ENCODE results near the gene SPEM2.
A peak's percentile ranks its signal among the peaks of the same experiment; 100 is the strongest.

SPEM2 gene

DNA sequence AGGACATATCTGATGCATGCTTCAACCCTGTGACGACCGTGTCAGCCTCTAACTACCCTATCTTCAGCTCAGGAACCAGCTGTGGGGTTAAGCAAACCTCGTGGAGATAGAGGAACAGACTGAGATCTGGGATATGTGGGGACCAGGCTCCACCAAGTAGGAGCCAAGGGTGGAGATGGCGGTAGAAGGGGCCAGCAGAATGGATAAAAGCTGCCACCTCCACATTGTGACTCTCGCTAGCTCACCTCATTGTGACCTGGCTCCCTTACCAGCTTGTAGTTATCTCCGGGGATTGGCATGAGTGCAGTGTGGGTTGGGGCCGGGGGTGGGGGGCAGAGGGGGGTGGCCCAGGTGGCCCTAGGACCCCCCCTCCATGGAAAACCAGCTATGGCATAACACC lies at the start of gene SPEM2:
SPEM2 (plus strand) TSS at position 301 of the 400 bp plus-strand sequence; CDS start at position 374, 73 bp downstream.
- no peak for DNase-seq

DNA sequence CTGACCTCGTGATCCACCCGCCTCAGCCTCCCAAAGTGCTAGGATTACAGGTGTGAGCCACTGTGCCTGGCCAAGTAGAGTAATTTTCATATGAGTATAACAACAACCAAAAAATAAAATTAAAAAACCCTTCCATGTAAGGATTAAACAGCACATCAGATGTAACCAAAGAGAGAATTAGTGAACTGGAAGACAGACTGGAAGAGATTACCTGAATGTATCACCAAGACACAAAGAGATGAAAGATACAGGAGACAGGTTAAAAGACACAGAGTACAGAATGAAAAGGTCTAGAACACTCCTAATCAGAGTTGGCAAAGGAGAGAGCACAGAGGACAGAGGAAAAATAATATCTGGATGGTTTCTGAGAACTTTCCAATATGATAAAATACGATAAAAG lies 46.3 kb upstream of the SPEM2 start:
- DNase-seq = no peak

DNA sequence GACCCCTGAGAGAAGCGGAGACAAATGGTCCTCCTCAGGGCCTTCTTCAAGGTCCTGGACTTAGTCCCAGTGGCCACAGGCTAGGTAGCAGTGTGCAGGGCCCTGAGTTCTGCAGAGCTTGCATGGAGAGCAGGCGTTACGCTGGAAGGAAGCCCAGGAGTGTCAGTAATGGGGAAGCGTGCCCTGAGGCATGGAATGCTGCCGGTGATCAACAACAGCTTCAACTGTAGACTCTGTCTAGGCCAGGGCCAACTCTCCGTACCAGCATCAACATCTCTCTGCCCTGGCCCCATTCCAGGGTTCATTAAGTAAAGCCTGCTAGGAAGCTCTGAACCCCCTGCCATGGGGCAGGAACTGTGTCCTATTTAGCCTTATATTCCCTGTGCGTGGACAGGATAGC lies 45.1 kb upstream of the SPEM2 start:
- peak; percentile 43 for DNase-seq

DNA sequence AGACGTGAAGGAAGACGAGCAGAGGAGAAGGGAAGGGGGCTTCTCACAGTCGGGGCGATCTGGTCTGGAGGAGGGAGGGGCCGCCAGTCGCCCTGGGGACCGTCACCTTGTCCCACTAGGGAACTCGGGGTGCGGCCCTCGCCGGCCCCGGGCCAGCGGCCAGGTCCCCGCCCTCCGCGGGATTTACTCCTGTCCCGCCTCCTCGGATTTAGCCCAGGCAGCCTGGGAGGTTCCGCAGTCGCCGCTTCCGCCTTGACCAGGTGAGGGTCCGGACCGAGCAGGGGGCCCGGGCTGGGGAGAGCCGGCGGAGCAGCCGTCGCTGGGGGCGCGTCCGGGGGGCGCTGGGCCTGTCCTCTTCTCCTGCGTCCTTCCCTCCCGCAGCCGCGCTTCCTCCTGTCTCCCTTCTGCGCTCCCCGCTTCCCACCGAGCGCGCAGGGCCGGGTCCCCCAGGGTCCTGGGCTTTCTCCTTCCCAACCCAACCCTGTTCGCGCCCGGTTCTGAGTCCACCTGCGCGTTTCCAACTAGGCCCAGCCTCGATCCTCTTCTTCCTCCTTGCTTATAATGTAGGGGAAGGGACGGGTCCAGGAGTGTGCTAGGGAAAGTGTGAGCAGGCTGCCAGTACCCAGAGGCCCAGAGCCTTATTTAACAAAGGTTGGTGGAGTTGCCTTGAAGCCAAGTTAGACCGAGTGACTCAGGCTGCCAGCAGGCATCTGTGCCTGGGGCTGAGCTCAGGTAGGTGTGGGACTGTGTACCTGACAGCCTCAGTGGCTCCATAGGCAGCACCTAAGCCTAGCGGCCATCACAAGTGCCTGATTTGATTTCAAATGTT lies 44.3 kb upstream of the SPEM2 start, which contains the start of gene TNK1:
TNK1 (plus strand) TSS at position 235 of the 829 bp plus-strand sequence. CDS start 1,838 bp downstream, outside the sequence.
- no peak for DNase-seq

DNA sequence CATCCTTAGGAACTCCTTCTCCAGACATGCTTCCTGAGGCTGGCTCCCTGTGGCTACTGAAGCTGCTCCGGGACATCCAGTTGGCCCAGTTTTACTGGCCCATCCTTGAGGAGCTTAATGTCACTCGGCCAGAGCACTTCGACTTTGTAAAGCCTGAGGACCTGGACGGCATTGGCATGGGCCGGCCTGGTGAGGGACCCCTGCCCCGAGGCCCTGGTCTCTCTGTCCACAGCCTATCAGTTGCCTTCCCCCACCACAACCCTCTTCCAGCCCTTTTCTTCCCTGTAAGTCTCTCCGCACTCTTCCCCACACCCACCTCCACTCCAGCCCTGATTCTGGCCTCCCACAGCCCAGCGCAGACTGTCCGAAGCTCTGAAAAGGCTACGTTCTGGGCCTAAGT lies 42.5 kb upstream of the SPEM2 start:
- no peak for DNase-seq

DNA sequence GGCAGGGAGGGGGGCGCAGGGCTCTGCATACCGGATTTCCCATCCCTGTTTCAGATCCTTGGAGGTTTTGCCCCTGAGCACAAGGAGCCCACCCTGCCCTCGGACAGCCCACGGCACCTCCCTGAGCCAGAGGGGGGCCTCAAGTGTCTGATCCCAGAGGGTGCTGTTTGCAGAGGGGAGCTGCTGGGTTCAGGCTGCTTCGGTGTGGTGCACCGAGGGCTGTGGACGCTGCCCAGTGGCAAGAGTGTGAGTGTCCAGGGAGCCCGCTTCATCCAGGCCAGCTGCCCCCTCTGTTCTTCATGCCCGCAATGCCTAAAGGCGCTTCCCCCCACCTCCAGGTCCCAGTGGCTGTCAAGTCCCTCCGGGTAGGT lies 42.1 kb upstream of the SPEM2 start:
- no peak for DNase-seq

DNA sequence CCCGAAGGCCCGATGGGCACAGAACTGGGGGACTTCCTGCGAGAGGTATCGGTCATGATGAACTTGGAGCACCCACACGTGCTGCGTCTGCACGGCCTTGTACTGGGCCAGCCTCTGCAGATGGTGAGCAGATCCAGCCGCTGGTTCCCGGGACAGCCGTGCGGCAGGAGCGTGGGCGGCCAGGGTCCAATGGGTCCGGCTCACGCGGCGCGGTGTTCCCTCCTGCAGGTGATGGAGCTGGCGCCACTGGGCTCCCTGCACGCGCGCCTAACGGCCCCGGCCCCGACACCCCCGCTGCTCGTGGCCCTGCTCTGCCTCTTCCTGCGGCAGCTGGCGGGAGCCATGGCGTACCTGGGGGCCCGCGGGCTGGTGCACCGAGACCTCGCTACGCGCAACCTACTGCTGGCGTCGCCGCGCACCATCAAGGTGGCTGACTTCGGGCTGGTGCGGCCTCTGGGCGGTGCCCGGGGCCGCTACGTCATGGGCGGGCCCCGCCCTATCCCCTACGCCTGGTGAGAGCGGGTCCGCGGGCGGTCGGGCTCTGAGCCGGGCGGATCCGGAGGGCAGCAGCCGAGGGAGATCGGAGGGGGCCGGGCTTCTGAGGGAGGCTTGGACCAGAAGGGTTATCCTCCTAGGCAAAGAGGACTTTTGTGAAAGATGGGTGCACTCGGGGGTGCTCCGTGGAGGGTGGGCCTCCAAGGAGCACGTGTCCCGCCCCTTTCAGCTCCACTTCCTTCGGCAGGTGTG lies 41.5 kb upstream of the SPEM2 start:
- peak; percentile 87 for DNase-seq

DNA sequence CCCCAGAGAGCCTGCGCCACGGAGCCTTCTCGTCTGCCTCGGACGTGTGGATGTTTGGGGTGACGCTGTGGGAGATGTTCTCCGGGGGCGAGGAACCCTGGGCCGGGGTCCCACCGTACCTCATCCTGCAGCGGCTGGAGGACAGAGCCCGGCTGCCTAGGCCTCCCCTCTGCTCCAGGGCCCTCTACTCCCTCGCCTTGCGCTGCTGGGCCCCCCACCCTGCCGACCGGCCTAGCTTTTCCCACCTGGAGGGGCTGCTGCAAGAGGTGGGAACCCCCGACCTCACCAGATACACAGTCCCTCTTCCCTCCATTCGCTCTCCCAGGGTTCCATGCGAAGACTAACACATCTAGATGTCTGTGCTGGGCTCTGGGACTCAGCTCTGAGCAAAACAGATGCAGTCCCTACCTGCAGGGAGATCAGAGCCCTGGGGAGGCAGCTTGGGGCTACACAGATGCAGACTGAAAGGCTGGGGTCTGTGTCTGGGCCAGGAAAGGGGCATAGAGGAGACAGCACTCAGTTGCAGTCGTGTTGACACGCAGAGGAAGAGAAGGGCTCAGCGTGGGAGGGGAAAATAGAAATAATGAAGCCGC lies 40.8 kb upstream of the SPEM2 start:
- peak; percentile 37 for DNase-seq

DNA sequence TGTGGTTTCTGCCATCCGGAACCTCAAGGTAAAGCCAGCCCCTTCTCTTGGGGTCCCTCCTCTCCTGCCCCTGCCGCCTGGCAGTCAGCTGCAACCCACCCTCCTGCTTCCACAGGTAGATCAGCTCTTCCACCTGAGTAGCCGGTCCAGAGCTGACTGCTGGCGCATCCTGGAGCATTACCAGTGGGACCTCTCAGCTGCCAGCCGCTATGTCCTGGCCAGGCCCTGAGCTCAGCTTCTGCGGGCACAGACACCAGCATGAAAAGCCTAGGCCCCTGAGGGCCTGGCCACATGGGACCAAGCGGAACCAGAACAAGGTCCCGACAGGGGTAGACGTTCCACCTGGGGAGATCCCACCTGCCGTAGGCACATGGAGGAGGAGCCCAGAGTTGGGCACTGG lies 36.6 kb upstream of the SPEM2 start:
- DNase-seq = no peak

DNA sequence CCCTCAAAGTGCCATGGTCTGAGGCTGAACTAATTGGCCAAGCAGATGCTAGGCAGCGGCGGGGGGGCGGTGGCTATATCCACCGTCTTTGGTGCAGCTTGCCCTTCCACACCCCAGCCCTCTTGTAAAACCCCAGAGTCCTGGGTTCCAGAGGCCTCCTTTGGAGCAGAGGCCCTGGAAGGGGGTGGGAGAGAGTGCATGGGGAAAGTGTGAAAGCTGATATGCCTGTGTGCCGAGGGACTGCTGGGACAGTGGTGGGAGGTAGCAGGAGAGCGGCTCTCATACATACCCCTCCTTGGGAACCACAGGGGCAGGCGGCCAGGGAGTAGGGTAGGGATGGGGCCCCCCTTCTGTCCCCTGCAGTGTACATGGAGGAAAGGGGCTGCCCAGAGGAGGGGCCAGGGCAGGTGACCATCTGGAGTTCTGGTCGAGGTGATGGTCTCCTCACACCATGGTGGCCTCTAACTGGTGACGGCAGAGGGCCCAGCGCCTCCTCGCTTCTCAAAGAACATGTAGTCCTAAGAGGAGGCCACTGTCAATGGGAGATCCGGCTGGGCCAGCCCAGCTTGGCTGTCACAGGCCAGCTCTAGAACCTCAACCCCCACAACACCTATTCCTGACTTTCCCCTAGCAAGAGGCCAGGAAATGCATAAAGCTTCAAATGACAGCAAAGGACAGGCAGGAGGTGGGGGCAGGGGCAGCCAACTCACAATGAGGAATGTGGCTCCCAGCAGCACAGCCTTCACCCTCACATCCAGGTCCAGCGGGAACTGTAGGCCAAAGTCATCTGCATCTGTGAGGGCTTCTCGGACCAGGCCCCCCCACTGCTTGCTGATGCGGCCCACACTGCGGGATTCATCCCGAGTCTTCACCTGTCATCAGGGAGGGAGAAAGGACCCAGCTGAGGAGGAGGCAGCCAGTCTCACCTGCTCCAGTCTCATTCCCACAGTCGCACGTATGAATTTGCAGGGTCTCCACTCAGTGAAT lies 35.2 kb upstream of the SPEM2 start:
- no peak for DNase-seq

DNA sequence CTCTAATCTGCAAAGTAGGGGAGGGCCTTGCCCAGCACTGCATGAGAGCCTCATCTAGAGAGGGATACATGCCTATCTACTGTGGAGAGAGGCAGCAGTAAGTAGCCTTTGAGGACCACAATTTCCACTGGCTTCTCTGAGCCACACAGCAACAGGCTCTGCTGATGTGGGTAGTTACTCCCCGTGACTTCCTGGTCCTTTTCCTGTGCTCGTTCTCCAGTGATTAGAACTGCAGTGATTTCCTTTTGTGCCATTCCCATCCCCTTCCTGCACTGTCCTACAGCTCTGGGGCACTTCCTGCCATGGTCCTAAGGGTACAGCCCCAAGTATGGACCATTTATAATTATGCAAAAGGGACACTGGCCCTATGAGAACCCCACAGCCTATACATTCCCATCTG lies 34.1 kb upstream of the SPEM2 start:
- no peak for DNase-seq

DNA sequence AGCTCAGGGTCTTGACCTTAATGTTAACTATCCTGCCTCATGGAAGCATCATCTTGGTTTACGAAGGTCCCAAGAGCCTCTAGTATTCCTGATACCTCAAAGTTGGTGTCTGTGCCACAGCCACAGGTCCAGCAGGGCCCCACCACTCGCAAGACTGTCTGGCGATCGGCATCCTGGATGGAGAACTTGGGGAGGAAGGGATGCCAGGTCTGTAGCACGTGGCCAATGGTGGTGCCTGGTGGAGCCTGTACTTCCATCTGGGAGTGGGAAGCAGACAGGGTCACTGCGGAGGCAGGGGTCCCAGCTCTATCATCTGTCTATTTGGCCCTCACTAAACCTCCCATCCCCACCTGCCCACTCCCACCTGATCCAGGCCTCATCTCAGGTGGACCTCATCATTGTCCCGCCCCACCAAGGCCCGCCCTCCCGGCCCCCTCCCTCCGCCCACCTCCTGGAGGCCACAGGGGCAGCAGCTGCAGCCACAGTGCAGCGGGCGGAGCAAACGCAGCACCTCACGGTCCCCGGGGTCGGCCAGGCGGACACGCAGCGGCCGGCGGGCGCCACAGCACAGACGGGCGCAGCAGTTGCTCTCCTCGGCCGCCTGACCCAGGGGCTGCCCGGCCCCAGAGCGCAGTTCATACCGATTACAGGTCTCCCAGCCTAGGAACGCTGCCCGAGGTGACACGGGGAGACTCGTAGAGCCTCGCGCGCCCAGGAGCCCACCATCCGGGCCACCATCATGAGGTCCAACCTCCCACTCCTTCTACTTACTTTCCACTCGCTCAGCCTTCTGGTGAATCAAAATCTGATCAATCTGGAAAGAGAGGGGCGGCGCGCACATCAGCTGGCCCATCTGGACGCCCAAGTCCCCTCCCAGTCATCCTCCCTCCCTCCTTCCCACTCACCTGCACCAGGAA lies 32.5 kb upstream of the SPEM2 start:
- DNase-seq = peak; percentile 54

DNA sequence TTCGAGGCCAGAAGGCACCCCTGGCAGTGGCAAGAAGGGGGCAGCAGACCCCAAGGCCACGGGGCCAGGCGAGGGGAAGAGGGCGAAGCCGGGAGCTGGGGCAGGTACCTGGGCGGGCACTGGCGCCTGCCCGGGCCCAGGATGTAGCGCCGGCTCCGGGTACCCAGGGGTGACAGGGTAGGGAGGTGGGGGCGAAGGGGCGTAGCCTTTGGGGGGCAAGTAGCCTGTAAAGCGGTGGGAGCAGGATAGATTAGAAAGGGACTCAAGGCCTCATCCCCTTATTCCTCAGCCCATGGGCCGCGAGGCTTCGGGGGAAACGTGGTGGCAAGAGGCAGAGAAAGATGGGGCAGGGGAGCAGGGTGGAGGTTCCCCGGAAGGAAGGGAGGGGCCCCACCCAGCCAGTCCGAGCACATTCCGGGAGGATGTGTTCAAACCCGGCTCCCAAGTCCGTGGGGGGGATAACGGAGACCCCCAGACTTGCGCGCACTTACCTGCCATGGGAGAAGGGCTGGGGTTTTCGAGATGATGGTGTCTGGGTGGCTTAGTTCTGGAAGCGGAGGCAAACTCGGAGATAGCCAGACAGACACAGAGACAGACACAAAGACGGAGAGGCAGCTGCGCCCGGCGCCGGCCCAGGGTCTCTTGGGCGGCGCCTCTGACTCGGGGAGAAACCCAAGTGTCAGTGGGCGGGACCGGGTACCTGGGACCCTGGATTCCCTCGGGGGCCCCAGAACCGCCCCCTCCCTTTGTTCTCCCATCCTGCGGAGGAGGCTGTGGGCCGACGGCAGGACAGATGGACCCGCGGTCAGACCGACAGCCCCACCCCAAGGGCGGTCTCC lies 31.6 kb upstream of the SPEM2 start:
- DNase-seq = no peak

DNA sequence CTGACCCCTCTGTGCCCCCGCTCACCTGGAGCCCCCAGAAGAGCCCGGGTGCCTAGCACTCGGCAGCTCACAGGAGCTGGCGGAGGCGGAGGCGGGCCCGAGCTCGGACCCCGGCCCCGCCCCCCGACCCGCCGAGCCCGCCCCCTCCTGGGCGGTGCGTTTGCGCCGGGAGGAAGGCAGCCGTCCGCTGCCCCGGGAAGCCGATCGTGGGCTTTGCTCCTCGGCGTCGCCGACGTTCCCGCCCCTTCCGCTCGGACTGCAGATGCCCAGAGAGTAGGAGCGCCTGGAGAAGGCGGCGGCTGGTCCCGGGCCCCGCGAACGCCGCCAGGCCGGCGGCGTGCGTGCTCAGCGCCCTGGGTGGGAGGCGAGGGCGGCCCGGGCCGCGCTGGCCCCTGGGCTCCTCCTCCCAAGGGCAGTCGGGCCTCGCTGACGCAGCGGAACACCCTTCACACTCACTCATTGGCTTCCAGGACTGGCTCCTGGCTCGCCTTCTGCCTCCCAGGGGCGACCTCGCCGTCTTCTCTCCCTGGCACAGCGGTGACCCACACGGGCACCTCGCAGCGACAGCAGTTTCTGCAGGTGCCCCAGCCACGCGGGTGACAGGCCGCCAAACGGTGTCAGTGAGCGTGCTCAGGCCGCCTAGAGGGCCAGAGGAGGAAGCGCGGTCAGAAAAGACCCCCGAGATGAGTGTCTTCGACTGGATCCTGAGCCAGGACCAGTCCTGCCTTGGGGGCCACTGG lies 30.8 kb upstream of the SPEM2 start, which contains the start of gene PLSCR3:
PLSCR3 (minus strand) TSS at position 74 of the 740 bp plus-strand sequence. CDS start 415 bp downstream, outside the sequence.
- peak; percentile 93 for DNase-seq

DNA sequence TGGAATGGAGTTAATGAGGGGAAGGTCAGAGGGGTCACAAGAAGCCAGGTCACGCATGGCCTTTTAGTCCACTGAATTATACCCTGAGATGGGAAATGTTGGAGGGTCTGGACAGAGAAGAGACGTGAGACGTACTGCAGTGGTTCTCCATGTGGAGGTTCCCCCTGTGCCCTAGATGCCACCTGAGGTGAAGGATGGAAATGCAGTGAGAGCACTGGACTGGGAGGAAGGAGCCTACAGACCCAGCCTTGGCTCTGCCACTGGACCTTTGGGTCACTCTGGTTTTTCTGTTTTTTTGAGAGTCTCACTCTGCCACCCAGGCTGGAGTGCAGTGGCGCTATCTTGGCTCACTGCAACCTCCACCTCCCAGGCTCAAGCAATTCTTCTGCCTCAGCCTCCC lies 29.3 kb upstream of the SPEM2 start:
- DNase-seq = no peak

DNA sequence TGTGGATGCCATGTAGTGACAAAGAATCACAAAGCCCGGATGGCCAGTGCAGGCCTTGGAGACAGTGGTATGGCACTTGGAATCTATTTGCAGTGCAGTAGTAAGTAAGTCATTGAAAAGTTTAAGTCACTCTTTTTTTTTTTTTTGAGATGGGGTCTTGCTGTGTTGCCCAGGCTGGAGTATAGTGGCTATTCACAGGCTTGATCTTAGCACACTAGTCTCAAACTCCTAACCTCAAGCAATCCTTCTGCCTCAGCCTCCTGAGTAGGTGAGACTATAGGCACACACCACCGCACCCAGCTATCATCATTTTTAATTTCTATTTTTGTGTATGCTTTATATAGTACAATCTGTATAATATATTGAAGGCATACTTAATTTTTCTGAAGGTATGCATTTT lies 26.8 kb upstream of the SPEM2 start:
- DNase-seq = no peak

DNA sequence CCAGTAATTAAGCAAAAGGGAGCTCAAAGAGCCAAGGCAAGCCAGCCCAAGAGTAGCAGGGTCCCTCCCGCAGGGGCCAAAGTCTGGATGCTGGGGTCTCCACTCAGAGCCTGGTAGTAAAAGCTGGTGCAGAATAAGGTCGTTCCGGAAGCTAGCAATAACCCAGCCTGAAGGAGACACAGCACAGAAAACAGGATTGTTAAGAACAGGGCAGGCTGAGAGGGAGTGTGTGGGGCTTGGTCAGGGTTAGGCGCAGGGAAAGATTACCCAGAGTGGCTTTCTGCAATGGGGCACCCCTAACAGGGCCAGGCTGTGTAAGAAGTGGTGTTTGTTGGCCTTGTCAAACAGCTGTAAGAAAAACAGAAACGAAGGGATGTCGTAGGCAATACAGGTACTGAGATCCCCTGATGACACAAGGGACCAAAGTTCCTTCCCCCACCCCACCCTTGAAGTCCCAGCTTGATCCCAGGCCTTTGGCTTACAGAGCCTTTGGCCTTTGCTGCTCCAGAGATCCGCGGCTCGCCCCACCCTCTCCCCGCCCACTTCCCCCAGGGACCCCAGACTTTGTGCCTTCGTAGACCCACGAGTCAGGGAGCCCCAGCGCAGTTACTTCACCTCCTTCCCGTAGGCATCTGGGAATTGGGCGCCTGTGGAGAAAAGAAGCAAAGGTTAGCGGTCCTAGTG lies 22.2 kb upstream of the SPEM2 start:
- DNase-seq = peak; percentile 80

DNA sequence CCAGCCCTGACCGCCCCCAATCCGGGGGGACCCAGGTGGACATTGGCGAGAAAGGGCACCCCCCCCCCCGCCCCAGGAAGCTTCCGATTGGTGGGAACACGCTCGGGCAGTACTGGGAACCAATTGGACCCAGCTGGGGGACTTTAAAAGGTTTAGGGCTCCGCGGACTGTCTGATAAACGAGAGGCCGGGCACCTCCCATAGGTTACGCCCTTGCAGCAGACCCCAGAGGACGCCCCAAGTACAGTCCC lies 21.8 kb upstream of the SPEM2 start:
- DNase-seq = no peak

All from eye (tissue), 1 donor.